Endodermal cell (in vitro differentiated cells): Measurements from ENCODE around the gene TNFSF12. TPM values are rescaled to one million over a fixed set of nuclear protein-coding genes. Genes with fewer than 3 reads are reported as not detected.

Source experiments
- DNase-seq: peaks from one replicate; pipeline ENCODE4 v3.0.0-alpha.2; 2017
- H3K27ac ChIP-seq: 2 replicates; pipeline ENCODE4 v1.5.1; 2013; ENCODE audit warnings: mild to moderate bottlenecking, low read depth, low read length, moderate library complexity
- H3K27me3 ChIP-seq: 2 replicates; pipeline ENCODE4 v1.6.1; 2013; ENCODE audit warnings: mild to moderate bottlenecking, low read length, moderate library complexity; ENCODE audit not compliant: insufficient read depth, control insufficient read depth, poor library complexity, severe bottlenecking
- H3K36me3 ChIP-seq: 2 replicates; pipeline ENCODE4 v1.7.0; 2013; ENCODE audit warnings: mild to moderate bottlenecking, low read length, moderate library complexity; ENCODE audit not compliant: control insufficient read depth, insufficient read depth
- H3K4me1 ChIP-seq: one replicate; pipeline ENCODE4 v1.7.0; 2013; ENCODE audit warnings: low read length; ENCODE audit not compliant: control insufficient read depth, insufficient read depth
- H3K4me3 ChIP-seq: 2 replicates; pipeline ENCODE4 v1.5.1; 2013; ENCODE audit warnings: mild to moderate bottlenecking, low read length, moderate library complexity
- H3K9ac ChIP-seq: 2 replicates; pipeline ENCODE4 v1.6.1; 2013; ENCODE audit warnings: mild to moderate bottlenecking, low read length, moderate library complexity; ENCODE audit not compliant: poor library complexity, severe bottlenecking; ENCODE audit errors: extremely low read depth
- H3K9me3 ChIP-seq: 2 replicates; pipeline ENCODE4 v1.6.1; 2013; ENCODE audit warnings: mild to moderate bottlenecking, low read length, moderate library complexity; ENCODE audit not compliant: control insufficient read depth
- H3K27ac Mint-ChIP-seq: 2 replicates; pipeline ENCODE4 v1.8.0; 2020; ENCODE audit warnings: mixed read lengths
- H3K27me3 Mint-ChIP-seq: 2 replicates; pipeline ENCODE4 v1.8.0; 2021; ENCODE audit warnings: mild to moderate bottlenecking, mixed read lengths; ENCODE audit not compliant: insufficient read depth
- H3K36me3 Mint-ChIP-seq: 2 replicates; pipeline ENCODE4 v1.8.0; 2020; ENCODE audit warnings: low read depth, mixed read lengths
- H3K4me1 Mint-ChIP-seq: 2 replicates; pipeline ENCODE4 v1.8.0; 2020; ENCODE audit warnings: mixed read lengths
- H3K4me3 Mint-ChIP-seq: 2 replicates; pipeline ENCODE4 v1.8.0; 2020; ENCODE audit warnings: mild to moderate bottlenecking, moderate library complexity, mixed read lengths
- H3K9me3 Mint-ChIP-seq: 2 replicates; pipeline ENCODE4 v1.8.0; 2020; ENCODE audit warnings: mild to moderate bottlenecking, mixed read lengths
- WGBS, 2 experiments: methylation state at CpG; one replicate each; pipeline versions ENCODE4 v1.1.5 to v1.1.7; 2013; ENCODE audit warnings: missing lambda C conversion rate in 2 of 2, mixed read lengths in 1 of 2; ENCODE audit not compliant: insufficient coverage in 1 of 2, insufficient read length in 1 of 2; 5-methylcytosine and 5-hydroxymethylcytosine counted together
- total RNA-seq, 2 donors: library from RNA; stranded (reverse); fragmentation: NEBNext Ultra II Directional in 1 of 2; extraction: Animal tissue kit (Norgen Biotek cat#: 25700) in 1 of 2; gene quantifications; 2 replicates in 1 of 2; 3 replicates in 1 of 2; pipeline ENCODE4 v1.2.1, GENCODE V29; 2021
- TF ChIP-seq, protein P1 (sequence below): fragments of 200-600 bp; sonication (generic); conservative IDR thresholded peaks from 2 replicates; pipeline ENCODE4 v1.5.0; 2021; ENCODE audit warnings: antibody characterized with exemption, mild to moderate bottlenecking

The TNFSF12 gene
- total RNA-seq, 2 donors from 2014 or later, result 8.3 to 8.4 TPM

DNA sequence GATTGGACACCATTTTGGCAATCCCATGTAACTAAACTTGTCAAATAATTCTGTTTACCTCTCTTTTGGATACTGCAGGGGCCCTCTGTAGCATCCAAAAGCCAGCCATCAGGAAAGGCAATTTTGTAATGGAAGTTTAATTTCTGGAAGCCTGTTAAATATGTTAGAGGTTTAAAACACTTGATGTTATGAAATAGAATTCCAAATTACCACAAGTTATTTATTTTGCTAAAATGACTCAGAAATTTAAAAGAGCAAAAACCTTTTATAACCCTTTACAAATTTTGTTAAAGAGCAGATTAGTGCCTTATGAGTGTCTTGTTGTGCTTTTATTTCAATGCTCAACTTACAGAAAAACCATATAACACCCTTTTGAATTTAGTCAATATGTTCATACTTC is 20.0 kb upstream of the TNFSF12 start:
- Histone ChIP-seq H3K4me3 (no peak overlapping the region), H3K27ac (no peak overlapping the region), H3K36me3 (no peaks in the 10 kb centered on the region), H3K9me3 (peaks cover 30% of the 10 kb centered on the region), H3K9ac (no peak overlapping the region), H3K4me1 (no peaks in the 10 kb centered on the region), H3K27me3 (no peaks in the 10 kb centered on the region)
- TF ChIP-seq, protein P1, sequence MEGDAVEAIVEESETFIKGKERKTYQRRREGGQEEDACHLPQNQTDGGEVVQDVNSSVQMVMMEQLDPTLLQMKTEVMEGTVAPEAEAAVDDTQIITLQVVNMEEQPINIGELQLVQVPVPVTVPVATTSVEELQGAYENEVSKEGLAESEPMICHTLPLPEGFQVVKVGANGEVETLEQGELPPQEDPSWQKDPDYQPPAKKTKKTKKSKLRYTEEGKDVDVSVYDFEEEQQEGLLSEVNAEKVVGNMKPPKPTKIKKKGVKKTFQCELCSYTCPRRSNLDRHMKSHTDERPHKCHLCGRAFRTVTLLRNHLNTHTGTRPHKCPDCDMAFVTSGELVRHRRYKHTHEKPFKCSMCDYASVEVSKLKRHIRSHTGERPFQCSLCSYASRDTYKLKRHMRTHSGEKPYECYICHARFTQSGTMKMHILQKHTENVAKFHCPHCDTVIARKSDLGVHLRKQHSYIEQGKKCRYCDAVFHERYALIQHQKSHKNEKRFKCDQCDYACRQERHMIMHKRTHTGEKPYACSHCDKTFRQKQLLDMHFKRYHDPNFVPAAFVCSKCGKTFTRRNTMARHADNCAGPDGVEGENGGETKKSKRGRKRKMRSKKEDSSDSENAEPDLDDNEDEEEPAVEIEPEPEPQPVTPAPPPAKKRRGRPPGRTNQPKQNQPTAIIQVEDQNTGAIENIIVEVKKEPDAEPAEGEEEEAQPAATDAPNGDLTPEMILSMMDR, result no peak
- no peak overlapping the region for H3K4me3 Mint-ChIP-seq
- no peak overlapping the region for H3K27ac Mint-ChIP-seq
- H3K9me3 Mint-ChIP-seq, result peaks cover 50% of the 10 kb centered on the region
- no peaks in the 10 kb centered on the region for H3K4me1 Mint-ChIP-seq
- no peak for DNase-seq
- peaks cover 15% of the 10 kb centered on the region for H3K27me3 Mint-ChIP-seq
- no peaks in the 10 kb centered on the region for H3K36me3 Mint-ChIP-seq

DNA sequence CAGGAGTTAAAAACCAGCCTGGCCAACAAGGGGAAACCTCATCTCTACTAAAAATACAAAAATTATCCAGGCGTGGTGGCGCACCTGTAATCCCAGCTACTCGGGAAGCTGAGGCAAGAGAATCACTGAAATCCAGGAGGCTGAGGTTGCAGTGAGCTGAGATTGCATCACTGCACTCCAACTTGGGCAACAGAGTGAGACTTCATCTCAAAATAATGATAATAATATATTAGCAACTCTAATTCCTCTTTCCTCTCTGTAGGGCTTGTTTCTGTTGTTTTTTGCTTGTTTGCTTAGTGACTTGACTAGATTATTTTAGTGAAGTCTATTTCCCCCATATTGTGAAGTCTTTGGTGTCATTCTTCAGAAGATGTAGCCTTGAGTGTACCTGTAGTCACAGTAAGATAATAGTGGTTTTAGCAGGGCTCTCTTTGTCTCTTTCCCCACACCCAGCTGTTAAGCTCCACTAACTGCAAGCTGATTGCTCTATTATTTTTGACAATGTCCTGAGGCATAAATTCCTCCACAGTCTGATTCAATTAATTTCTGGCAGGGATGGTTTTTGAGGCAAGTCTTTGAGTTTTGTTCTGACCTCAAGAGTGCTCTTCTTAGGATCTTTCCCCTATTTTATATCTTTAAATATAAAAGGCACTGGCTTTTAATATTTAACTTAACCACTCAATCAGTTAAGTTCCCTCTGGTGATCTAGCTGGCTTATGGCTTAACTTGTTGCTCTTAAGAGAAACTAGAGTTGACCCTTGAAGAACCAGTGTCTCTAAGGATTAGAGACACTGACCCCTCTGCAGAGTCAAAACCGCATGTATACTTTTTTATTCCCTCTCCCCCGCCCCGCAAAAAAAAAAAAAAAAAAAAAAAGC is 18.6 kb upstream of the TNFSF12 start:
- Histone ChIP-seq H3K4me1 (no peaks in the 10 kb centered on the region), H3K4me3 (no peak overlapping the region), H3K9me3 (peaks cover 30% of the 10 kb centered on the region), H3K9ac (no peak overlapping the region), H3K27ac (no peak overlapping the region), H3K36me3 (no peaks in the 10 kb centered on the region), H3K27me3 (no peaks in the 10 kb centered on the region)
- WGBS, 2 experiments, result 79 to 98% methylated on average over 3 to 4 of the region's 6 CpGs
- Mint-ChIP-seq H3K4me1 (no peaks in the 10 kb centered on the region), H3K36me3 (no peaks in the 10 kb centered on the region), H3K4me3 (no peak overlapping the region), H3K9me3 (peaks cover 44% of the 10 kb centered on the region), H3K27ac (no peak overlapping the region), H3K27me3 (peaks cover 18% of the 10 kb centered on the region)
- TF ChIP-seq, protein P1, result no peak
- no peak for DNase-seq

DNA sequence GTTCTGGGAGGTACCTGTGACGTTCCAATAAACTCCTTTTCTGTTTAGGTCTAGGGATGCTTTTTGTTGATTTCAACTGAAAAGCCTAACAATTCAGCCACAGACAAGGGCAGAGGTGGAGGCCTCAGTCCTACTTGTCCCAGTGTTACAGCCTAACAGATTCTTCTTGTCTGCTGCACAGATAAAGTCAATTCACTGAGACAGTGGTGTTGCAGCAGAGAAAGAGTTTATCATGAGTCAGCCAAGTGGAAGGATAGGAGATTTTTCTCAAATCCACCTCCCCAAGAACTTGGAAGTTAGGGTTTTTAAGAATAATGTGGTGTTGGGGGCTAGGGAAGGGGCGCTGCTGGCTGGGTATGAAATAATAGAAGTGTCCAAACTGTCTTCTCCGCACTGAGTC is 10.8 kb upstream of the TNFSF12 start:
- H3K4me1 Mint-ChIP-seq, result no peaks in the 10 kb centered on the region
- 70 to 90% methylated on average over 3 of the region's 3 CpGs for WGBS, 2 experiments
- no peak for DNase-seq
- H3K9me3 Mint-ChIP-seq, result peaks cover 21% of the 10 kb centered on the region
- H3K27ac Mint-ChIP-seq, result no peak overlapping the region
- no peaks in the 10 kb centered on the region for H3K36me3 ChIP-seq
- H3K9ac ChIP-seq, result no peak overlapping the region
- no peaks in the 10 kb centered on the region for H3K36me3 Mint-ChIP-seq
- peaks cover 5% of the 10 kb centered on the region for H3K27me3 ChIP-seq
- peaks cover 15% of the 10 kb centered on the region for H3K27me3 Mint-ChIP-seq
- TF ChIP-seq, protein P1, result no peak
- no peak overlapping the region for H3K4me3 ChIP-seq
- H3K4me1 ChIP-seq, result no peaks in the 10 kb centered on the region
- no peak overlapping the region for H3K27ac ChIP-seq
- H3K9me3 ChIP-seq, result peaks cover 11% of the 10 kb centered on the region
- no peak overlapping the region for H3K4me3 Mint-ChIP-seq
